Loucy (cell line): ENCODE measurements around the gene ATP1B2.

Source experiments
- CTCF ChIP-seq: fragments of 200-600 bp; sonication (generic); conservative IDR thresholded peaks from 2 replicates; pipeline ENCODE4 v1.5.1; 2014; ENCODE audit warnings: mild to moderate bottlenecking, antibody characterized with exemption, low read length
- EZH2phosphoT487 ChIP-seq: fragments of 200-600 bp; IDR thresholded peaks from 2 replicates; pipeline ENCODE4 v1.6.1; 2018; ENCODE audit warnings: antibody characterized with exemption, mild to moderate bottlenecking, moderate library complexity, borderline replicate concordance

DNA sequence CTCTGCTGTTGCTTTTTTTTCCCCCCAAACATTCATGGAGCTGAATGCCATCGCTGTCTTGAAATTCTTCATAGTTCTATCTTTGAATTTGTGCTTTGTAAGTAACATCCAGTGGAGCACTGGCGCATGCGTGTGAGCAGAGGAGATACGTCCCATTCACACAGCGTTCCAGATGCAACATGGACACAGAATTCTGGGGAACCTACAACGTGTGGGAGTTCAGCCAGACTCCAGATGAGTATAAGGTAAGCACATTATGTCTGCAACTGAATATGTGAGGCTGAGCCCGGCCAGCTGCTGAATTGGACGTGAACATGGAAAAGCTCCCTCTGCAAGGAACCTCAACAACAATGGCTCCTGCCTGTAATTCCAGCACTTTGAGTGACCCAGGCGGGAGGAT, 4.3 kb upstream of the ATP1B2 start:
- TF ChIP-seq CTCF (no peak), EZH2phosphoT487 (no peak)
